SK-N-SH treated with all-trans-retinoic acid at 6 μM for 48 hours (cell line): Measurements from ENCODE around the gene RGS21.

Source experiments
- ARNTL ChIP-seq: fragments of 450-650 bp; formaldehyde crosslinking; IDR thresholded peaks from 2 replicates; pipeline ENCODE4 v1.5.0; 2020; ENCODE audit warnings: low read depth, mild to moderate bottlenecking, moderate library complexity, borderline replicate concordance
- CREB5 ChIP-seq: fragments of 250-450 bp; sonication (Bioruptor Pico); IDR thresholded peaks from 2 replicates; pipeline ENCODE4 v1.5.1; 2020; ENCODE audit warnings: low read depth, mild to moderate bottlenecking, moderate library complexity
- CSDC2 ChIP-seq: fragments of 250-450 bp; sonication (Bioruptor Pico); IDR thresholded peaks from 2 replicates; pipeline ENCODE4 v1.5.0; 2020; ENCODE audit warnings: mild to moderate bottlenecking, moderate library complexity
- CSRNP3 ChIP-seq: fragments of 250-450 bp; sonication (Bioruptor Pico); IDR thresholded peaks from 2 replicates; pipeline ENCODE4 v1.5.1; 2021; ENCODE audit warnings: mild to moderate bottlenecking, moderate library complexity
- ESRRG ChIP-seq: fragments of 250-450 bp; sonication (Bioruptor Pico); IDR thresholded peaks from 2 replicates; pipeline ENCODE4 v1.6.1; 2021; ENCODE audit warnings: mild to moderate bottlenecking
- GLIS3 ChIP-seq: fragments of 250-450 bp; sonication (Bioruptor Pico); IDR thresholded peaks from 2 replicates; pipeline ENCODE4 v1.5.0; 2020; ENCODE audit warnings: mild to moderate bottlenecking, moderate library complexity
- OSR1 ChIP-seq: fragments of 250-450 bp; sonication (Bioruptor Pico); IDR thresholded peaks from 2 replicates; pipeline ENCODE4 v1.8.0; 2022; ENCODE audit warnings: moderate library complexity, mild to moderate bottlenecking, inconsistent platforms
- PATZ1 ChIP-seq: fragments of 250-450 bp; sonication (Bioruptor Pico); IDR thresholded peaks from 2 replicates; pipeline ENCODE4 v1.8.0; 2020; ENCODE audit warnings: mild to moderate bottlenecking, moderate library complexity, borderline replicate concordance
- TCF4 ChIP-seq: fragments of 250-450 bp; sonication (Bioruptor Pico); IDR thresholded peaks from 2 replicates; pipeline ENCODE4 v1.8.0; 2021; ENCODE audit warnings: mild to moderate bottlenecking, moderate library complexity, borderline replicate concordance
- TOX ChIP-seq: fragments of 250-450 bp; sonication (Bioruptor Pico); IDR thresholded peaks from 2 replicates; pipeline ENCODE4 v1.8.0; 2021; ENCODE audit warnings: mild to moderate bottlenecking, moderate library complexity, borderline replicate concordance
- TSHZ2 ChIP-seq: fragments of 250-450 bp; sonication (Bioruptor Pico); IDR thresholded peaks from 2 replicates; pipeline ENCODE4 v1.5.0; 2020; ENCODE audit warnings: mild to moderate bottlenecking, moderate library complexity
- ZFP3 ChIP-seq: fragments of 250-450 bp; sonication (Bioruptor Pico); IDR thresholded peaks from 2 replicates; pipeline ENCODE4 v1.5.0; 2020; ENCODE audit warnings: mild to moderate bottlenecking, moderate library complexity
- ZFP30 ChIP-seq: fragments of 450-650 bp; formaldehyde crosslinking; IDR thresholded peaks from 2 replicates; pipeline ENCODE4 v1.5.0; 2022; ENCODE audit warnings: mild to moderate bottlenecking, moderate library complexity
- ZNF8 ChIP-seq: fragments of 450-650 bp; formaldehyde crosslinking; IDR thresholded peaks from 2 replicates; pipeline ENCODE4 v1.5.0; 2020; ENCODE audit warnings: mild to moderate bottlenecking, moderate library complexity

GRCh38 chr1:192316942-192317450 lies at the start of gene RGS21:
- TF ChIP-seq PATZ1, result no peak
- no peak for TF ChIP-seq CSDC2 (CRISPR knock-in tag)
- no peak for TF ChIP-seq OSR1
- TF ChIP-seq ESRRG (CRISPR knock-in tag), result no peak
- no peak for TF ChIP-seq ZNF8 (CRISPR knock-in tag)
- no peak for TF ChIP-seq ARNTL (CRISPR knock-in tag)
- no peak for TF ChIP-seq CSRNP3 (CRISPR knock-in tag)
- TF ChIP-seq ZFP30, result no peak
- no peak for TF ChIP-seq TCF4 (CRISPR knock-in tag)
- TF ChIP-seq GLIS3 (CRISPR knock-in tag), result no peak
- TF ChIP-seq TOX (CRISPR knock-in tag), result no peak
- TF ChIP-seq CREB5 (CRISPR knock-in tag), result no peak
- TF ChIP-seq ZFP3 (CRISPR knock-in tag), result no peak
- no peak for TF ChIP-seq TSHZ2
